ENCODE measurements around the gene TMEM138.

TMEM138 gene

GRCh38 chr11:61413496-61413895 is 51.3 kb downstream of the TMEM138 start:
- DNase-seq, result no peak

GRCh38 chr11:61414547-61414946 is 52.4 kb downstream of the TMEM138 start:
- no peak for DNase-seq

- no peak for DNase-seq
These were observed 53.2 kb downstream of the TMEM138 start for GRCh38 chr11:61415381-61415780.

GRCh38 chr11:61416941-61417340 is 54.8 kb downstream of the TMEM138 start:
- DNase-seq, result no peak

GRCh38 chr11:61417670-61418069 is 55.5 kb downstream of the TMEM138 start:
- no peak for DNase-seq

GRCh38 chr11:61418136-61418535 is 56.0 kb downstream of the TMEM138 start:
- no peak for DNase-seq

Data from stimulated activated CD4-positive, alpha-beta T cell treated with anti-CD3 and anti-CD28 coated beads, Interleukin-4, amount 100 ng/mL, for 1 hour (primary cell).